SIG-M5 treated with dmso at 0.1 percent for 504 hours (cell line): ENCODE results near the gene RPF1.
"Not testable (repeated sequence)": the region's sequence is repeated elsewhere in the genome, so short reads cannot be mapped to it uniquely, and the experiment has no call there.

Experiments used
- DNase-seq: peaks from one replicate; lab custom pipeline; 2025; ENCODE audit not compliant: unreplicated experiment; lab: John Stamatoyannopoulos, UW

The RPF1 gene

GRCh38 chr1:84492726-84493125, 13.7 kb downstream of the RPF1 start:
- DNase-seq: no peak

DNA sequence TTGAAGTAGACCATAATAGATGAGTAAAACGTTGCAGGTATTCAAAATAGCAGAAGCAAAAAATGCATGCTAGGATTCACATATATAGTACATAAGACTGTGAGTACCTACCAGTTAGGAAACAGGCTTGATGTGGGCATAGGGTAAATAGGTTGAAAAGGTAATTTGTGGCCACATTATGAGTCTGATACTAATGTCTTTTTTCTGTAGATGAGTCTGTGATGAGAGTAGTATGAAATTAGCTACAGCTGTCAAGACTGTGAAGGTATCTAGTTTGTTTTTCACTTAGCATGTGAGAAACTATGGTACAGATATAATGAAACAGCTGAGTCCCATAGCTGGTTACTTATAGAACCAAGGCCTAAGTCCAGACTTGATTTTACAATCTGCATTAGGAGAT, 14.7 kb downstream of the RPF1 start:
- DNase-seq: no peak

- no peak for DNase-seq
These were observed 17.4 kb downstream of the RPF1 start for GRCh38 chr1:84496498-84496897.

DNA sequence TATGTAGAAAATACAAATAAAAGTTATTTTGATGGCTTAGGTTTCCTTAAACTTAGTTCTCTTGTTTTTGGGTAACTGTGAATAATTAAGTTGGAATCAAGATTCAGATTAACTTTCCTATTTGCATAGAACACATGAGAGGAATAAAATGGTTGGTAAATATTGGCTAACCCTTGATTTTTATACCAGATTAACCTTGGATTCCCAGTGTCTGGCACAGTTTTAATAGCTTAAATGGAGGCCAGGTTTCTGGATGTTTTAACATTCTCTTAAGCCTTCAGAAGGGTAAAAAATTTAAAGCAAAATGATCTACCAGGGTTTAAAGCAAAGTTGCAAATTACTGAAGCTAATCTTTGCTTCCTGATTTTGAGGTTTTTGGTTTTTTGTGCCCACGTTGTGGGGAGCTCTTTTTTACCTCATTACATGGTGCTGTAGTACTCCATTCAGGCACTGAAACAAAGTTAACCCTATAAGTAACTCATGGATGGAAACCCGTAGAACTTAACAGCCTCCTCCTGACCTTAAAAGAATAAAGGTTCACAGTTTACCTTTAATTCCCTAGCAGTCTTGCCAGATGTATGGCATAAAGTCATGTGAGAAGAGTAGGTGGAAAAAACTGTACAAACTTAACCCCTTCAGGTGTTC, 18.7 kb downstream of the RPF1 start:
- no peak for DNase-seq

DNA sequence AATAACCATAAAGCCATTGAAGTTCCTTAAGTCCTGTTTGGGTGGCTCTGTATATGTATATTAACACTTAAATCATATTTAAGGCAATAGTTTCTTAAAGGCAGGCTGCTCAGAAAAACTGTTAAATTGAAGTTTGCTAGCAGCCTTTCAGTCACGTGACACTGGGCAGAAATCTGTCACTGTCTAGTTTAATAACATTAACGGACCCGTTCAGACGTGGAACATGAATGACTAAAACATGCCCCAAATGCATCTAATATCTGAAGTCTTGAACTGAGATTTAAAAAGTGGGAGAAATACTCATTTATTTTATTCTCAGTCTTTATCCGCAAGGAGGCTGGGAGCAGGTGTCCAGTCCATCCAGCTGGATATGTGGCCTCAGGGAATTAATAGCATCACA, 23.9 kb downstream of the RPF1 start:
- no peak for DNase-seq

- peak; percentile 32 for DNase-seq
These were observed 25.8 kb downstream of the RPF1 start for GRCh38 chr1:84504580-84505492.

DNA sequence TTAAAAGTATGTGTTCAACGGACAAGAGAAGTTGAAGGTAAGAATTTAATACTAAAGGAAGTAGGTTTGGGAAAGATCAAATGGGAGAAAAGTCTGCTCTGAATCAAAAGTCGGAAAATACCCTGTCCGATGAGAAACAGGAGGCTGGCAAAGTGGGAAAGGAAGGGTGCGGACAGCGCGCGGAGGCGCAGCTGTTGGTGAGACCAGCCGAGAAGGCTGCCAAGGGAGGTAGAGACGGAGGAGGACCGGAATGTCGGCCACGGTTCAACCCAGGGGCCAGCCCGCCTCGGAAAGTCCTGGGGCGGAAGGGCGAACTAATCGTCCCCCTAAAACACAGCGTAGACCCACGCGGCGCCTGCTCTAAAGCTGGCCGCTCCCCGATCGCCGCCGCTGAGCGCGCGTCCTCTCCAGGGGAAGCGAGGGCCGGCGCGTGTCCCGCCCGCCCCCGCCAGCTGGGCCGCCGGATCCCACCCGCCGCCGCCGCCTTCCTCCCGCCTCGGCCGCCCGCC, 26.5 kb downstream of the RPF1 start:
- peak; percentile 34 for DNase-seq

DNA sequence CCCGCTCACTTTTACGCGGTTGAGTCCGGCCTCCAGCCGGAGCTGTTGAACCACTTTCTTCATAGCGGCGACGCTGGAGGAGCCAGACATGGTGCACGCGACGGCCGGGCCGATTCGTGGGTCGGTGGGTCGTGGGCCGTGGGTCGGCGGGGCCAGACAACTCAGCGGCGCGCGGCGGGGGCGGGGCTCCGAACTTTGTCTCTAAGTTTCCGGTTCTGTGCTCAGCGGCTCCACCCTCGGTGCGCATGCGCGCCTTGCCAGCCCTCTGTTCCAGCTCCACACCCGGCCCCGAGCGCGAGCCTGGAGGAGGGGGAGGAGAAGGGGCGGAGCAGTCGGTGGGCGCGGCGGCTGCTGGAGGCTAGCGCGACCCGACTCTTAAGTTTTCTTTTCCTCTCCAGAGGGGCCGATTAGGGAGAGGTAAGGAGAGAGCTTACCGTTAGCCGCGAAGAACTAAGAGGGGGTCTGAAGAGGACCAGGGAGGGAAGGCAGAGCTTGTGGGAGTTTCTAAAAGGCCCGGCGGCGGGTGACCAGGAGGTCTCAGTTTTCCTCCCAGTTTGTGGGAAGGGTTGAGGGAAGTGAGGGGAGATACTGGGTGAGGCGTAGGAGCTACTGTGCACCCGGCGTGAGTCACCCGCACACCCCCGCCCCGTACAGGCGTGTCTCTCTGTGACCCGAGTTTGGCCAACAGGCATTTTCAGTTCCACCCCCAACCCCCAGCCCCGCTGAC, 27.1 kb downstream of the RPF1 start, which contains the start of the genes GNG5 and SPATA1:
GNG5 (minus strand) TSS at position 580 of the 727 bp plus-strand sequence; CDS start at position 90, 490 bp downstream.
SPATA1 (plus strand) TSS at position 385 of the 727 bp plus-strand sequence. CDS start 9,974 bp downstream, outside the sequence.
- DNase-seq: peak; percentile 87

DNA sequence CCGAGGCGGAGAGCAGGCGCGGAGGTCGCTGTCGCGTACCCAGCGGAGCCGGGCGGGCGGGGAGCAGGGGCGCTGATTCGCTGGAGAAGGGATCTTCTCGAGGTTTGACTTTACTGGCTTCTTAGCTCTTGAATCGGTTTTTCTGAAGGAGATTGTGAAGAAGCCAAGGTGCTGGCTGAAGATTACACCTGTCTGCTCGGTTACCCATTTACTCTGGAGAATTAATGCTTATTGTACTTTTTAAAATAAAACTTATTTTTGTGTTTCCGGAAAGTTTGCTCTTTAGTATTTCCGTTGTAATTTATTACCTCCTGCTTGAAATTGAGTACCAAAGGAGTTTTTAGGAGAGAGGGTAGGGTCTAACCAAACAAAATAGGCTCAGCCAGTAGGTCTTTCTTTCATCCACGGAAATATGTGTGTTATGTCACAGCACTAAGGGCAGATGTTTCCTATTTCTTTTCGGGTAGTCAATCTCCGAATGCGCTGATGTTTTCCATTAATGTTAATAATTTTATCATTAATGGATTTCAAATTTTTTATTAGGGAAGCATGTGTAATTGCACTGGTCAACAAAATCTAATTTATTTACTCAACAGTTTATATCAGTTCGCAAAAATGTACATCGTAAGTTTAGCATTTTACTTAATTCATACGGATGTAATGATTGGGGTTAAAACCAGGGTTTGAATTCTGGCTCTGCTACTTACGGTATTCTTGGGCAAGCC, 27.8 kb downstream of the RPF1 start:
- DNase-seq: peak; percentile 35

GRCh38 chr1:84507887-84508286, 28.8 kb downstream of the RPF1 start:
- DNase-seq: not testable (repeated sequence)

DNA sequence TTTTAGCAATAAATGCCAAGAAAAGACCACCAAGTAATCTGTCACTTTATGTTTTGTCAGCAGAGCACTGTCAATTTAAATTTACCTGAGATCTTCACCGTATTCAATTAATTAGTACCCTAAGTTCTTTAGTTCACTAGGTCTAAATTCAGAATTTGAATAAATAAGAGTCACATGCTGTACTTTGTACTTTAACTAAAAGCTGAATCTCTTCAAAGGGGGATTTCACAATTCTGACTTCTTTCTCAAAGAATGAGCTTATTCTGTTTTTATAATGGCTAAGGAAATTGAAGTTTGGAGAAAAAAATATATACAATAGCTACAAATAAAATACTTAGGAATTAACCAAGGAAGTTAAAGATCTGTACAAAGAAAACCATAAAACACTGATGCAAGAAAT, 29.4 kb downstream of the RPF1 start:
- DNase-seq: no peak

GRCh38 chr1:84509029-84509428, 30.0 kb downstream of the RPF1 start:
- DNase-seq: no peak

DNA sequence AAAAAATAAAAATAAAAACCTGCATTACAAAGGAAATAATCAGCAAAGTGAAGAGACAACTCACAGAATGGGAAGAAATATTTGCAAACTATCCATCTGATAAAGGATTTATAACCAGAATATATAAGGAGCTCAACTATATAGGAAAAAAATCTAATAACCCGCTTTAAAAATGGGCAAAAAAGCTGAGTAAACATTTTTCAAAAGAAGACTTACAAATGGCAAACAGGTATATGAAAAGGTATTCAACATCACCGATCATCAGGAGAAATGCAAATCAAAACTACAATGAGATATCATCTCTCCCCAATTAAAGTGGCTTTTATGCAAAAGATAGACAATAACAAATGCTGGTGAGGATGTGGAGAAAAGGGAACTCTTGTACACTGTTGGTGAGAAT, 31.1 kb downstream of the RPF1 start:
- no peak for DNase-seq

DNA sequence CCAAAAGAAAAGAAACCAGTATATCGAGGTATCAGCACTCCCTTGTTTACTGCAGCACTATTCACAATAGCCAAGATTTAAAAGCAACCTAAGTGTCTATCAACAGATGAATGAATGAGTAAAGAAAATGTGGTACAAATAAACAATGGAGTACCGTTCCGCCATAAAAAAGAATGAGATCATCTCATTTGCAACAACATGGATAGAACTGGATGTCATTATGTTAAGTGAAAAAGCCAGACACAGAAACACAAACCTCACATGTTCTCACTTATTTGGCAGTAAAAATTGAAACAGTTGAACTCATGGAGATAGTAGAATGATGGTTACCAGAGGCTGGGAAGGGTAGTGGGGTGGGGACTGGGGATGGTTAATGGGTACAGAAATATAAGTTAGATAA, 31.6 kb downstream of the RPF1 start:
- DNase-seq: no peak

DNA sequence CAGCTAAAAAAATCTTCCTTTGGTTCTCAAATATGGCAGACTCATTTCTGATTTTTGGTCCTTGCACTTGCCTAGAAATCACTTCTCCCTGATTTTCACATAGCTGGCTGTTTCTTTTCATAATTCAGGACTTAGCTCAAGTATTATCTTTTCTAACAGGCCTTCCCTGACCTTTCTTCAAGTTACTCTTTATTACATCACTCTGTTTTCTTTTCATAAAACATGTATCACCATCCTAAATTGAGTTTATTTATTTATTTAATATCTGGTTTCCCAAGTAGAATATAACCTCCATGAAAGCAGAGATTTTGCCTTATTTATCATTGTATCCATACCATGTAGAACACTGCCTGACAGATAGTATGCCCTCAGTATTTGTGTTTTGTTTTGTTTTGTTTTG, 45.5 kb downstream of the RPF1 start:
- DNase-seq: no peak

GRCh38 chr1:84525779-84526178, 46.7 kb downstream of the RPF1 start:
- DNase-seq: no peak

GRCh38 chr1:84538599-84538998, 59.5 kb downstream of the RPF1 start:
- no peak for DNase-seq

GRCh38 chr1:84539972-84540371, 60.9 kb downstream of the RPF1 start:
- DNase-seq: no peak

- no peak for DNase-seq
These were observed 61.7 kb downstream of the RPF1 start for GRCh38 chr1:84540759-84541158.

- DNase-seq: no peak
These were observed 62.6 kb downstream of the RPF1 start for GRCh38 chr1:84541679-84542078.
